ENCODE measurements around the gene C1QA.
A peak's percentile ranks its signal among the peaks of the same experiment; 100 is the strongest.
"Not testable (repeated sequence)": the region's sequence is repeated elsewhere in the genome, so short reads cannot be mapped to it uniquely, and the experiment has no call there.

Gene C1QA

GRCh38 chr1:22662986-22663408 is 26.6 kb downstream of the C1QA start:
- TF ChIP-seq CTCF (conservative IDR thresholded peaks at IDR 0.05; ENCODE audit: low read length) (no peak), EZH2phosphoT487 (IDR thresholded peaks at IDR 0.05; ENCODE audit: borderline replicate concordance) (no peak)
- no peaks in the 10 kb centered on the region for H3K9me3 ChIP-seq (ENCODE audit: insufficient read depth, low read depth, low read length)
- H3K4me3 ChIP-seq (ENCODE audit: low read length, poor library complexity, severe bottlenecking) = no peak overlapping the region
- no peaks in the 10 kb centered on the region for H3F3A ChIP-seq (ENCODE audit: low read depth)
- no peak overlapping the region for H3K4me2 ChIP-seq (ENCODE audit: low read depth, low read length, poor library complexity, severe bottlenecking)
- H2AFZ ChIP-seq (ENCODE audit: low read length) = no peak overlapping the region
- H4K20me1 ChIP-seq (ENCODE audit: insufficient read depth, low read length, poor library complexity, severe bottlenecking) = no peaks in the 10 kb centered on the region
- H3K79me2 ChIP-seq (ENCODE audit: insufficient read depth, low read length) = no peaks in the 10 kb centered on the region
- H3K27me3 ChIP-seq (ENCODE audit: insufficient read depth, low read length, poor library complexity, severe bottlenecking) = no peaks in the 10 kb centered on the region
- H3K4me1 ChIP-seq (ENCODE audit: insufficient read depth, low read length, poor library complexity, severe bottlenecking) = no peaks in the 10 kb centered on the region
- no peaks in the 10 kb centered on the region for H3K9me2 ChIP-seq (replicated peaks; ENCODE audit: low read depth, low read length)
- H3K9ac ChIP-seq (ENCODE audit: low read depth, low read length, poor library complexity, severe bottlenecking) = no peak overlapping the region
- no peaks in the 10 kb centered on the region for H3K36me3 ChIP-seq (ENCODE audit: insufficient read depth, low read length)

GRCh38 chr1:22665752-22666151 is 29.3 kb downstream of the C1QA start:
- no peaks in the 10 kb centered on the region for H3K9me3 ChIP-seq (ENCODE audit: insufficient read depth, low read depth, low read length)
- no peaks in the 10 kb centered on the region for H3K79me2 ChIP-seq (ENCODE audit: insufficient read depth, low read length)
- no peaks in the 10 kb centered on the region for H3K9me2 ChIP-seq (replicated peaks; ENCODE audit: low read depth, low read length)
- TF ChIP-seq EZH2phosphoT487 (IDR thresholded peaks at IDR 0.05; ENCODE audit: borderline replicate concordance) = no peak
- TF ChIP-seq CTCF (conservative IDR thresholded peaks at IDR 0.05; ENCODE audit: low read length) = peak; percentile 41
- no peaks in the 10 kb centered on the region for H3K27me3 ChIP-seq (ENCODE audit: insufficient read depth, low read length, poor library complexity, severe bottlenecking)
- no peak overlapping the region for H3K9ac ChIP-seq (ENCODE audit: low read depth, low read length, poor library complexity, severe bottlenecking)
- H3K4me1 ChIP-seq (ENCODE audit: insufficient read depth, low read length, poor library complexity, severe bottlenecking) = no peaks in the 10 kb centered on the region
- H3F3A ChIP-seq (ENCODE audit: low read depth) = no peaks in the 10 kb centered on the region
- H3K4me2 ChIP-seq (ENCODE audit: low read depth, low read length, poor library complexity, severe bottlenecking) = no peak overlapping the region
- H3K36me3 ChIP-seq (ENCODE audit: insufficient read depth, low read length) = no peaks in the 10 kb centered on the region
- no peaks in the 10 kb centered on the region for H4K20me1 ChIP-seq (ENCODE audit: insufficient read depth, low read length, poor library complexity, severe bottlenecking)
- H2AFZ ChIP-seq (ENCODE audit: low read length) = no peak overlapping the region
- no peak overlapping the region for H3K4me3 ChIP-seq (ENCODE audit: low read length, poor library complexity, severe bottlenecking)

- Histone ChIP-seq H3K79me2 (ENCODE audit: insufficient read depth, low read length) (no peaks in the 10 kb centered on the region), H3K4me3 (ENCODE audit: low read length, poor library complexity, severe bottlenecking) (no peak overlapping the region), H4K20me1 (ENCODE audit: insufficient read depth, low read length, poor library complexity, severe bottlenecking) (no peaks in the 10 kb centered on the region), H3K4me2 (ENCODE audit: low read depth, low read length, poor library complexity, severe bottlenecking) (no peak overlapping the region), H3K27me3 (ENCODE audit: insufficient read depth, low read length, poor library complexity, severe bottlenecking) (no peaks in the 10 kb centered on the region), H3K36me3 (ENCODE audit: insufficient read depth, low read length) (no peaks in the 10 kb centered on the region), H3K9ac (ENCODE audit: low read depth, low read length, poor library complexity, severe bottlenecking) (no peak overlapping the region), H2AFZ (ENCODE audit: low read length) (no peak overlapping the region), H3K4me1 (ENCODE audit: insufficient read depth, low read length, poor library complexity, severe bottlenecking) (no peaks in the 10 kb centered on the region), H3K9me2 (replicated peaks; ENCODE audit: low read depth, low read length) (no peaks in the 10 kb centered on the region), H3K9me3 (ENCODE audit: insufficient read depth, low read depth, low read length) (no peaks in the 10 kb centered on the region), H3F3A (ENCODE audit: low read depth) (no peaks in the 10 kb centered on the region)
- no peak for TF ChIP-seq CTCF (conservative IDR thresholded peaks at IDR 0.05; ENCODE audit: low read length)
- TF ChIP-seq EZH2phosphoT487 (IDR thresholded peaks at IDR 0.05; ENCODE audit: borderline replicate concordance) = no peak
These were observed 30.0 kb downstream of the C1QA start for GRCh38 chr1:22666412-22666811.

GRCh38 chr1:22668840-22669239 is 32.4 kb downstream of the C1QA start:
- H3K79me2 ChIP-seq (ENCODE audit: insufficient read depth, low read length); H3K9me2 ChIP-seq (replicated peaks; ENCODE audit: low read depth, low read length); H3K27me3 ChIP-seq (ENCODE audit: insufficient read depth, low read length, poor library complexity, severe bottlenecking); H3K9ac ChIP-seq (ENCODE audit: low read depth, low read length, poor library complexity, severe bottlenecking); H3K36me3 ChIP-seq (ENCODE audit: insufficient read depth, low read length); H3K4me1 ChIP-seq (ENCODE audit: insufficient read depth, low read length, poor library complexity, severe bottlenecking); H3K9me3 ChIP-seq (ENCODE audit: insufficient read depth, low read depth, low read length); H3F3A ChIP-seq (ENCODE audit: low read depth); H4K20me1 ChIP-seq (ENCODE audit: insufficient read depth, low read length, poor library complexity, severe bottlenecking); H3K4me3 ChIP-seq (ENCODE audit: low read length, poor library complexity, severe bottlenecking); H3K4me2 ChIP-seq (ENCODE audit: low read depth, low read length, poor library complexity, severe bottlenecking); H2AFZ ChIP-seq (ENCODE audit: low read length): not testable (repeated sequence)
